Measurements from ENCODE around the gene PLPPR1. TPM values are rescaled to one million over a fixed set of nuclear protein-coding genes. Genes with fewer than 3 reads are reported as not detected.

PLPPR1 gene
- total RNA-seq, 2 donors from 2014 or later: not detected

GRCh38 chr9:101065930-101066329, 37.4 kb downstream of the PLPPR1 start:
- Mint-ChIP-seq H3K27ac (no peak overlapping the region), H3K36me3 (no peaks in the 10 kb centered on the region), H3K27me3 (no peaks in the 10 kb centered on the region), H3K9me3 (peaks cover 4% of the 10 kb centered on the region), H3K4me1 (ENCODE audit: low read depth in 2 of 2) (no peaks in the 10 kb centered on the region), H3K4me3 (no peak overlapping the region)
- DNase-seq (ENCODE audit: low spot score) (no peak), ATAC-seq (no peak)

- Mint-ChIP-seq H3K27me3 (no peaks in the 10 kb centered on the region), H3K27ac (no peak overlapping the region), H3K4me3 (no peak overlapping the region), H3K4me1 (ENCODE audit: low read depth in 2 of 2) (no peaks in the 10 kb centered on the region), H3K9me3 (peaks cover 7% of the 10 kb centered on the region), H3K36me3 (no peaks in the 10 kb centered on the region)
- DNase-seq (ENCODE audit: low spot score) (no peak), ATAC-seq (no peak)
These were observed 40.2 kb downstream of the PLPPR1 start for GRCh38 chr9:101068696-101069095.

GRCh38 chr9:101072259-101072658, 43.7 kb downstream of the PLPPR1 start:
- Mint-ChIP-seq H3K27me3 (no peaks in the 10 kb centered on the region), H3K36me3 (no peaks in the 10 kb centered on the region), H3K9me3 (peaks cover 9% of the 10 kb centered on the region), H3K4me3 (no peak overlapping the region), H3K4me1 (ENCODE audit: low read depth in 2 of 2) (no peaks in the 10 kb centered on the region), H3K27ac (no peak overlapping the region)
- ATAC-seq (no peak), DNase-seq (ENCODE audit: low spot score) (no peak)

- H3K4me1 Mint-ChIP-seq (ENCODE audit: low read depth in 2 of 2): no peaks in the 10 kb centered on the region
- no peak overlapping the region for H3K27ac Mint-ChIP-seq
- no peaks in the 10 kb centered on the region for H3K36me3 Mint-ChIP-seq
- no peak overlapping the region for H3K4me3 Mint-ChIP-seq
- no peak for ATAC-seq
- H3K9me3 Mint-ChIP-seq: peaks cover 9% of the 10 kb centered on the region
- no peaks in the 10 kb centered on the region for H3K27me3 Mint-ChIP-seq
- no peak for DNase-seq (ENCODE audit: low spot score)
These were observed 44.6 kb downstream of the PLPPR1 start for GRCh38 chr9:101073122-101073521.

- no peak overlapping the region for H3K27ac Mint-ChIP-seq
- no peak for DNase-seq (ENCODE audit: low spot score)
- H3K36me3 Mint-ChIP-seq: no peaks in the 10 kb centered on the region
- no peak overlapping the region for H3K4me3 Mint-ChIP-seq
- no peak for ATAC-seq
- H3K4me1 Mint-ChIP-seq (ENCODE audit: low read depth in 2 of 2): no peaks in the 10 kb centered on the region
- peaks cover 2% of the 10 kb centered on the region for H3K9me3 Mint-ChIP-seq
- no peaks in the 10 kb centered on the region for H3K27me3 Mint-ChIP-seq
These were observed 53.1 kb downstream of the PLPPR1 start for GRCh38 chr9:101081641-101082040.

- H3K27me3 Mint-ChIP-seq: no peaks in the 10 kb centered on the region
- no peak for ATAC-seq
These were observed 55.1 kb downstream of the PLPPR1 start for GRCh38 chr9:101083448-101084202.

GRCh38 chr9:101087426-101087825, 58.9 kb downstream of the PLPPR1 start:
- H3K27me3 Mint-ChIP-seq: no peaks in the 10 kb centered on the region
- no peaks in the 10 kb centered on the region for H3K4me1 Mint-ChIP-seq (ENCODE audit: low read depth in 2 of 2)
- DNase-seq (ENCODE audit: low spot score) (no peak), ATAC-seq (no peak)
- no peaks in the 10 kb centered on the region for H3K36me3 Mint-ChIP-seq
- no peak overlapping the region for H3K4me3 Mint-ChIP-seq
- peaks cover 17% of the 10 kb centered on the region for H3K9me3 Mint-ChIP-seq
- H3K27ac Mint-ChIP-seq: no peak overlapping the region

More at GRCh38 chr9:101083448-101084202, 55.1 kb downstream of the PLPPR1 start:
- no peak for DNase-seq (ENCODE audit: low spot score)
- Mint-ChIP-seq H3K4me3 (no peak overlapping the region), H3K36me3 (no peaks in the 10 kb centered on the region), H3K9me3 (peaks cover 2% of the 10 kb centered on the region), H3K27ac (no peak overlapping the region), H3K4me1 (ENCODE audit: low read depth in 2 of 2) (no peaks in the 10 kb centered on the region)

- H3K27ac Mint-ChIP-seq: no peak overlapping the region
- no peaks in the 10 kb centered on the region for H3K27me3 Mint-ChIP-seq
- H3K4me3 Mint-ChIP-seq: no peak overlapping the region
- H3K4me1 Mint-ChIP-seq (ENCODE audit: low read depth in 2 of 2): no peaks in the 10 kb centered on the region
- ATAC-seq (no peak), DNase-seq (ENCODE audit: low spot score) (no peak)
- peaks cover 34% of the 10 kb centered on the region for H3K9me3 Mint-ChIP-seq
- H3K36me3 Mint-ChIP-seq: no peaks in the 10 kb centered on the region
These were observed 64.4 kb downstream of the PLPPR1 start for GRCh38 chr9:101092922-101093321.

- H3K27me3 Mint-ChIP-seq: no peaks in the 10 kb centered on the region
- no peaks in the 10 kb centered on the region for H3K36me3 Mint-ChIP-seq
- ATAC-seq (no peak), DNase-seq (ENCODE audit: low spot score) (no peak)
- H3K9me3 Mint-ChIP-seq: peaks cover 38% of the 10 kb centered on the region
- no peak overlapping the region for H3K4me3 Mint-ChIP-seq
- no peaks in the 10 kb centered on the region for H3K4me1 Mint-ChIP-seq (ENCODE audit: low read depth in 2 of 2)
- H3K27ac Mint-ChIP-seq: no peak overlapping the region
These were observed 65.1 kb downstream of the PLPPR1 start for GRCh38 chr9:101093620-101094019.

GRCh38 chr9:101094686-101095085, 66.2 kb downstream of the PLPPR1 start:
- Mint-ChIP-seq H3K27me3 (no peaks in the 10 kb centered on the region), H3K4me1 (ENCODE audit: low read depth in 2 of 2) (no peaks in the 10 kb centered on the region), H3K9me3 (peaks cover 38% of the 10 kb centered on the region), H3K4me3 (no peak overlapping the region), H3K36me3 (no peaks in the 10 kb centered on the region), H3K27ac (no peak overlapping the region)
- DNase-seq (ENCODE audit: low spot score): no peak
- no peak for ATAC-seq

GRCh38 chr9:101097210-101097609, 68.7 kb downstream of the PLPPR1 start:
- H3K4me3 Mint-ChIP-seq: no peak overlapping the region
- ATAC-seq: no peak
- H3K27ac Mint-ChIP-seq: no peak overlapping the region
- DNase-seq (ENCODE audit: low spot score): no peak
- H3K9me3 Mint-ChIP-seq: peaks cover 23% of the 10 kb centered on the region
- no peaks in the 10 kb centered on the region for H3K36me3 Mint-ChIP-seq
- no peaks in the 10 kb centered on the region for H3K4me1 Mint-ChIP-seq (ENCODE audit: low read depth in 2 of 2)
- H3K27me3 Mint-ChIP-seq: no peaks in the 10 kb centered on the region

- ATAC-seq: no peak
- Mint-ChIP-seq H3K27me3 (no peaks in the 10 kb centered on the region), H3K4me3 (no peak overlapping the region), H3K9me3 (peaks cover 23% of the 10 kb centered on the region), H3K36me3 (no peaks in the 10 kb centered on the region), H3K27ac (no peak overlapping the region), H3K4me1 (ENCODE audit: low read depth in 2 of 2) (no peaks in the 10 kb centered on the region)
- DNase-seq (ENCODE audit: low spot score): no peak
These were observed 69.9 kb downstream of the PLPPR1 start for GRCh38 chr9:101098392-101098791.

- H3K27me3 Mint-ChIP-seq: peaks cover 0 to 2% of the 10 kb centered on the region in 2 donors
- H3K4me3 Mint-ChIP-seq: no peak overlapping the region
- no peak overlapping the region for H3K27ac Mint-ChIP-seq
- DNase-seq (ENCODE audit: low spot score) (no peak), ATAC-seq (no peak)
- H3K4me1 Mint-ChIP-seq (ENCODE audit: low read depth in 2 of 2): no peaks in the 10 kb centered on the region
- H3K9me3 Mint-ChIP-seq: no peaks in the 10 kb centered on the region
- H3K36me3 Mint-ChIP-seq: peaks cover 3% of the 10 kb centered on the region
These were observed 85.8 kb downstream of the PLPPR1 start for GRCh38 chr9:101114317-101114716.

GRCh38 chr9:101115102-101115501, 86.6 kb downstream of the PLPPR1 start:
- H3K4me3 Mint-ChIP-seq: no peak overlapping the region
- no peaks in the 10 kb centered on the region for H3K4me1 Mint-ChIP-seq (ENCODE audit: low read depth in 2 of 2)
- peaks cover 0 to 2% of the 10 kb centered on the region in 2 donors for H3K27me3 Mint-ChIP-seq
- no peaks in the 10 kb centered on the region for H3K36me3 Mint-ChIP-seq
- DNase-seq (ENCODE audit: low spot score): no peak
- no peak overlapping the region for H3K27ac Mint-ChIP-seq
- ATAC-seq: no peak
- no peaks in the 10 kb centered on the region for H3K9me3 Mint-ChIP-seq

GRCh38 chr9:101117161-101117560, 88.6 kb downstream of the PLPPR1 start:
- H3K36me3 Mint-ChIP-seq: no peaks in the 10 kb centered on the region
- DNase-seq (ENCODE audit: low spot score) (no peak), ATAC-seq (no peak)
- H3K4me3 Mint-ChIP-seq: no peak overlapping the region
- H3K9me3 Mint-ChIP-seq: no peaks in the 10 kb centered on the region
- H3K27me3 Mint-ChIP-seq: peaks cover 0 to 2% of the 10 kb centered on the region in 2 donors
- no peaks in the 10 kb centered on the region for H3K4me1 Mint-ChIP-seq (ENCODE audit: low read depth in 2 of 2)
- no peak overlapping the region for H3K27ac Mint-ChIP-seq

Measured in natural killer cell treated with Interleukin-12 subunit alpha and Interleukin-12 subunit beta and Interleukin-15 and Interleukin-18, amount 100 ng/mL, for 72 hours (primary cell).